GM13977 (cell line): ENCODE results near the gene EPB41L5.
"Not testable (repeated sequence)": the region's sequence is repeated elsewhere in the genome, so short reads cannot be mapped to it uniquely, and the experiment has no call there.

ENCODE experiments used
- DNase-seq: peaks from one replicate; pipeline ENCODE4 v3.0.0; 2012; ENCODE audit warnings: low spot score
- in situ Hi-C: fragments of 300-500 bp; cut with MboI; formaldehyde crosslinking; loops from one replicate; pipeline ENCODE4 v1.12.0; 2022; ENCODE audit warnings: low sequenced_read_pairs, low pct_unique_long_range_greater_than_20kb, mixed read lengths, inconsistent platforms; ENCODE audit not compliant: unreplicated experiment
- TF ChIP-seq, protein P1 (sequence below): IDR thresholded peaks from 2 replicates; pipeline ENCODE4 v1.5.1; 2012; ENCODE audit warnings: mild to moderate bottlenecking, control low read depth; ENCODE audit not compliant: insufficient read depth; ENCODE audit errors: extremely low read depth, missing control alignments

Gene EPB41L5

DNA sequence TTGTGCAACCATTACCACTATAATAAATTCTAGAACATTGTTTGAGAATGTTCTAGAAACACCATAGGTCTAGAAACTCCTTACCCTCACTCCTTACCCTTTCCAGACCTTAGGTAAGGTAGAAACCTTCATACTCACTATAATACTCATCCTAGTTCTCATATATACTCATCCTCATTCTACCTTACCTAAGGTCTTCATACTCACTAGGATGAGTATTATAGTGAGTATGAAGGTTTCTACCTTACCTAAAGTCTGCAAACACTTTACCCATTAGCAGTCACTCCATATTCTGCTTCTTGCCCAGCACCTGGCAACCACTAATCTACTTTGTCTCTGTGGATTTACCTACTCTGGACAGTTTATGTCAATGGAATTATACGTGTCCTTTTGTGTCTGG is 135.4 kb downstream of the EPB41L5 start:
- TF ChIP-seq, protein P1, sequence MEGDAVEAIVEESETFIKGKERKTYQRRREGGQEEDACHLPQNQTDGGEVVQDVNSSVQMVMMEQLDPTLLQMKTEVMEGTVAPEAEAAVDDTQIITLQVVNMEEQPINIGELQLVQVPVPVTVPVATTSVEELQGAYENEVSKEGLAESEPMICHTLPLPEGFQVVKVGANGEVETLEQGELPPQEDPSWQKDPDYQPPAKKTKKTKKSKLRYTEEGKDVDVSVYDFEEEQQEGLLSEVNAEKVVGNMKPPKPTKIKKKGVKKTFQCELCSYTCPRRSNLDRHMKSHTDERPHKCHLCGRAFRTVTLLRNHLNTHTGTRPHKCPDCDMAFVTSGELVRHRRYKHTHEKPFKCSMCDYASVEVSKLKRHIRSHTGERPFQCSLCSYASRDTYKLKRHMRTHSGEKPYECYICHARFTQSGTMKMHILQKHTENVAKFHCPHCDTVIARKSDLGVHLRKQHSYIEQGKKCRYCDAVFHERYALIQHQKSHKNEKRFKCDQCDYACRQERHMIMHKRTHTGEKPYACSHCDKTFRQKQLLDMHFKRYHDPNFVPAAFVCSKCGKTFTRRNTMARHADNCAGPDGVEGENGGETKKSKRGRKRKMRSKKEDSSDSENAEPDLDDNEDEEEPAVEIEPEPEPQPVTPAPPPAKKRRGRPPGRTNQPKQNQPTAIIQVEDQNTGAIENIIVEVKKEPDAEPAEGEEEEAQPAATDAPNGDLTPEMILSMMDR: no peak
- DNase-seq: no peak
- in situ Hi-C loops: no loop called here

DNA sequence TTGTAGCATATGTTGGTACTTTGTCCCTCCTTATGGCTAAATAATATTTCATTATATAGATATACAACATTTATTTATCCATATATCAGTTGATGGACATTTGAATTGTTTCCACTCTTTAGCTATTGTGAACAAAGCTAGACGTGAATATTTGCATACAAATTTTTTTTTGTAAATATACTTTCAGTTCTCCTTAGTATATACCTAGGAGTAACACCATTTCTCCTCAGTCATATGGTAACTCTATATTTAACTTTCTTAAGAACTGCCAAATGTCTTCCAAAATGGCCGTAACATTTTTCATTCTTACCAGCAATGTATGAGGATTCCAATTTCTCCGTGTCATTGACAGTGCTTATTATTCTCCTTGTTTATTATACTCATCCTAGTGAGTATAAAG is 135.8 kb downstream of the EPB41L5 start:
- no peak for DNase-seq
- TF ChIP-seq, protein P1: no peak
- in situ Hi-C loops: no loop called here

DNA sequence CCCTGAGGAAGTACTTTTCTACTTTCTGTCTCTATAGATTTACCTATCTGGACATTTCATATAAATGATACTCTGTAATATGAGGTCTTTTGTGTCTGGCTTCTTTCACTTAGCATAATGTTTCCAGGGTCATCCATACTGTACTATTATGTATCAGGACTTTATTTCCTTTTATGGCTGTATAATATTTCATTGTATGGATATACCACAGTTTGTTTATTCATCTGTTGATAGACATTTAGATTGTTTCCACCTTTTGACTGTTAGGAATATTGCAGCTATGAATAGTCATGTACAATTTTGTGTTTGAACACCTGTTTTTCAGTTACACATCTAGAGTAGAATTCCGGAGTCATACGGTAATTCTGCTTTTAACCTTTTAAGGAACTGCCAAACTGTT is 136.5 kb downstream of the EPB41L5 start:
- TF ChIP-seq, protein P1: no peak
- in situ Hi-C loops: no loop called here
- DNase-seq: no peak

DNA sequence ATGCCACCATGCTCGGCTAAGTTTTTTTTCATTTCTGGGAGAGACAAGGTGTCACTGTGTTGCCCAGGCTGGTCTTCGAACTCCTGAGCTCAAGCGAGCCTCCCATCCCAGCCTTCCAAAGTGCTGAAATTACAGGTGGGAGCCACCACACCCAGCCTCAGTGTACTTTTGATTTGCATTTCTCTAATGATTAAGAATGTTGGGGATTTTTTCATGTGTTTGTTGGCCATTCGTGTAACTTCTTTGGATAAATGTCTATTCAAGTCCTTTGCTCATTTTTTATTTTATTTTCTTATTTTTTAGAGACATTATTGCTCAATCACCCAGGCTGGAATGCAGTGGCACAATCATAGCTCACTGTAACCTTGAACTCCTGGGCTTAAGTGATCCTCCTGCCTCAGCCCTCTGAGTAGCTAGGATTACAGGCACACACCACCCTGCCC is 137.2 kb downstream of the EPB41L5 start:
- TF ChIP-seq, protein P1: no peak
- in situ Hi-C loops: no loop called here
- no peak for DNase-seq

DNA sequence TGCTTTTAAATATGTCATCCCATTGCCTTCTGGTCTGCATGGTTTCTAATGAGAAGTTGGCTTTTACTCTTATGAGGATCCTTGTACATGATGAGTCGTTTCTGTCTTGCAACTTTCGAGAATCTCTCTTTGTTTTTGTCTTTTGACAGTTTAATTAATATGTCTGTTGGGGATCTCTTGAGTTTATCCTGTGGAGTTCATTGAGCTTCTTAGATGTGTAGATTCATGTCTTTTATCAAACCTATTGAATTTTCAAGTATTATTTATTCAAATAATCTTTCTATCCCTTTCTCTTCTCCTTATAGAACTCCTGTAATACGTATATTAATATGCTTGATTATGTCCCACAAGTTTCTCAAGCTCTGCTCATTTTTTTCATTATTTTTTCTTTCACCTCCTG is 142.4 kb downstream of the EPB41L5 start:
- DNase-seq: no peak
- in situ Hi-C loops: no loop called here
- TF ChIP-seq, protein P1: no peak

DNA sequence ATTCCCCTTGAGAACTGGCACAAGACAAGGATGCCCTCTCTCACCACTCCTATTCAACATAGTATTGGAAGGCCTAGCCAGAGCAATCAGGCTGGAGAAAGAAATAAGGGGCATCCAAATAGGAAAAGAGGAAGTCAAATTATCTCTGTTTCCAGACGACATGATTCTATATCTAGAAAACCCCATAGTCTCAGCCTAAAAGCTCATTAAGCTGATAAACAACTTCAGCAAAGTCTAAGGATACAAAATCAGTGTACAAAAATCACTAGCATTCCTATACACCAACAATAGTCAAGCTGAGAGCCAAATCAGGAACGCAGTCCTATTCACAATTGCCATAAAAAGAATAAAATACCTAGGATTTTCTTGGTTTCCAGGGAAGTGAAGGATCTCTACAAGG is 145.8 kb downstream of the EPB41L5 start:
- in situ Hi-C loops, DNase-seq: not testable (repeated sequence)

DNA sequence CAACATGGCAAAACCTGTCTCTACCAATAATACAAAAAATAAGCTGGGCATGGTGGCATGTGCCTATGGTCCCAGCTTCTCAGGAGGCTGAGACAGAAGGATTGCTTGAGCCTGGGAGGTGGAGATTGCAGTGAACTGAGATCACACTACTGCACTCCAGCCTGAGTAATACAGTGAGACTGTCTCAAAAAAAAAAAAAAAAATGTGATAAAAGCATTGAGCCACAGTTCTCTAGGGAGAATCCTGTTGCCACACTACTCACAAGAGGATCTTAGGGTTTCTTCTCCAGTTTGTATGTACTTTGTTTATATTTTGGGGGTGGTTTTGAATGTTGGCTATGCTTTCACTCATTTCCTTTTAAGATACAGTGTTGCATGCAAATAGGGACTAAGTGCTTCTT is 148.3 kb downstream of the EPB41L5 start:
- in situ Hi-C loops: no loop called here
- DNase-seq: no peak
- TF ChIP-seq, protein P1: no peak
